H9 (cell line): ENCODE measurements around the gene CDADC1. TPM values are rescaled to one million over a fixed set of nuclear protein-coding genes. Genes with fewer than 3 reads are reported as not detected.

Experiments
- DNase-seq: peaks from one replicate; pipeline ENCODE4 v3.0.0-alpha.2; 2017
- H2AFZ ChIP-seq: one replicate; pipeline ENCODE4 v1.6.1; 2013; ENCODE audit warnings: mild to moderate bottlenecking, low read length, control low read depth, moderate library complexity
- H2AK5ac ChIP-seq: 2 replicates; pipeline ENCODE4 v1.6.1; 2013; ENCODE audit warnings: low read length, control low read depth, mixed read lengths; ENCODE audit not compliant: insufficient read length
- H2BK120ac ChIP-seq: one replicate; pipeline ENCODE4 v1.6.1; 2013; ENCODE audit warnings: low read depth, mild to moderate bottlenecking, low read length, control low read depth, inconsistent platforms; ENCODE audit not compliant: poor library complexity, severe bottlenecking
- H2BK12ac ChIP-seq: 2 replicates; pipeline ENCODE4 v1.6.1; 2013; ENCODE audit warnings: low read length, control low read depth, mixed read lengths, low read depth; ENCODE audit not compliant: insufficient read length
- H2BK15ac ChIP-seq: 2 replicates; pipeline ENCODE4 v1.6.1; 2013; ENCODE audit warnings: low read depth, low read length, control low read depth
- H2BK20ac ChIP-seq: one replicate; pipeline ENCODE4 v1.6.1; 2013; ENCODE audit warnings: low read depth, mild to moderate bottlenecking, low read length, control low read depth, inconsistent platforms; ENCODE audit not compliant: poor library complexity, severe bottlenecking
- H2BK5ac ChIP-seq: 2 replicates; pipeline ENCODE4 v1.6.1; 2013; ENCODE audit warnings: low read length, control low read depth, mixed read lengths; ENCODE audit not compliant: insufficient read length
- H3K14ac ChIP-seq: 2 replicates; pipeline ENCODE4 v1.6.1; 2013; ENCODE audit warnings: low read length, control low read depth; ENCODE audit not compliant: insufficient read depth
- H3K18ac ChIP-seq: 2 replicates; pipeline ENCODE4 v1.6.1; 2013; ENCODE audit warnings: low read depth, mild to moderate bottlenecking, mixed read lengths, low read length, control low read depth; ENCODE audit not compliant: insufficient read length
- H3K23ac ChIP-seq: 2 replicates; pipeline ENCODE4 v1.6.1; 2013; ENCODE audit warnings: low read length, control low read depth, mixed read lengths, low read depth; ENCODE audit not compliant: insufficient read length
- H3K23me2 ChIP-seq: 2 replicates; pipeline ENCODE4 v1.6.1; 2013; ENCODE audit warnings: low read depth, mild to moderate bottlenecking, mixed read lengths, low read length, control low read depth; ENCODE audit not compliant: insufficient read length, poor library complexity, severe bottlenecking
- H3K27ac ChIP-seq: 2 replicates; pipeline ENCODE4 v1.5.1; 2013; ENCODE audit warnings: low read length, control low read depth, mixed read lengths, low read depth; ENCODE audit not compliant: insufficient read length
- H3K27me3 ChIP-seq: 2 replicates; pipeline ENCODE4 v1.6.1; 2013; ENCODE audit warnings: low read length, control low read depth, inconsistent platforms; ENCODE audit not compliant: insufficient read depth
- H3K4ac ChIP-seq: 2 replicates; pipeline ENCODE4 v1.6.1; 2013; ENCODE audit warnings: low read depth, mild to moderate bottlenecking, control low read depth, inconsistent platforms, low read length, moderate library complexity
- H3K4me1 ChIP-seq: 2 replicates; pipeline ENCODE4 v1.6.1; 2013; ENCODE audit warnings: low read length, control low read depth, inconsistent platforms; ENCODE audit not compliant: insufficient read depth
- H3K4me2 ChIP-seq: 2 replicates; pipeline ENCODE4 v1.6.1; 2013; ENCODE audit warnings: low read length, control low read depth, mixed read lengths; ENCODE audit not compliant: insufficient read length, insufficient read depth
- H3K56ac ChIP-seq: 2 replicates; pipeline ENCODE4 v1.6.1; 2013; ENCODE audit warnings: low read depth, mild to moderate bottlenecking, mixed read lengths, low read length, control low read depth; ENCODE audit not compliant: insufficient read length
- H3K79me1 ChIP-seq: 2 replicates; pipeline ENCODE4 v1.6.1; 2013; ENCODE audit warnings: low read depth, mild to moderate bottlenecking, moderate library complexity, low read length, control low read depth, inconsistent platforms; ENCODE audit not compliant: insufficient read depth, poor library complexity, severe bottlenecking
- H3K79me2 ChIP-seq: 2 replicates; pipeline ENCODE4 v1.6.1; 2013; ENCODE audit warnings: low read length, control low read depth, inconsistent platforms; ENCODE audit not compliant: insufficient read depth
- H3K9ac ChIP-seq: 2 replicates; pipeline ENCODE4 v1.6.1; 2013; ENCODE audit warnings: low read length, control low read depth, mixed read lengths; ENCODE audit not compliant: insufficient read length; ENCODE audit errors: extremely low read depth
- H3K9me3 ChIP-seq: one replicate; pipeline ENCODE4 v1.6.1; 2013; ENCODE audit warnings: low read depth, low read length, inconsistent platforms; ENCODE audit not compliant: control insufficient read depth
- H3T11ph ChIP-seq: one replicate; pipeline ENCODE4 v1.6.1; 2013; ENCODE audit warnings: mild to moderate bottlenecking, low read length, control low read depth, inconsistent platforms
- H4K20me1 ChIP-seq: one replicate; pipeline ENCODE4 v1.6.1; 2013; ENCODE audit not compliant: control insufficient read depth, insufficient read length, insufficient read depth
- H4K5ac ChIP-seq: 2 replicates; pipeline ENCODE4 v1.6.1; 2013; ENCODE audit warnings: low read depth, mild to moderate bottlenecking, mixed read lengths, low read length, control low read depth; ENCODE audit not compliant: insufficient read length
- H4K8ac ChIP-seq: replicated peaks from 2 replicates; pipeline ENCODE4 v1.6.1; 2013; ENCODE audit warnings: low read length, control low read depth, mixed read lengths, low read depth; ENCODE audit not compliant: insufficient read length
- H4K91ac ChIP-seq: 2 replicates; pipeline ENCODE4 v1.6.1; 2013; ENCODE audit warnings: low read depth, mild to moderate bottlenecking, moderate library complexity, mixed read lengths, low read length, control low read depth; ENCODE audit not compliant: insufficient read length
- H3K27ac Mint-ChIP-seq, 3 experiments: 2 replicates in 2 of 3; 3 replicates in 1 of 3; pipeline ENCODE4 v1.8.0; 2020 to 2021; ENCODE audit warnings: mixed read lengths in 3 of 3, mild to moderate bottlenecking in 1 of 3, moderate library complexity in 1 of 3
- H3K27me3 Mint-ChIP-seq: 2 replicates; pipeline ENCODE4 v1.8.0; 2021; ENCODE audit warnings: low read depth, mild to moderate bottlenecking, moderate library complexity, mixed read lengths
- H3K36me3 Mint-ChIP-seq, 3 experiments: 2 replicates in 2 of 3; 3 replicates in 1 of 3; pipeline ENCODE4 v1.8.0; 2020 to 2021; ENCODE audit warnings: low read depth in 3 of 3, mixed read lengths in 3 of 3; ENCODE audit not compliant: insufficient read depth in 1 of 3
- H3K4me1 Mint-ChIP-seq, 2 experiments: 2 replicates each; pipeline ENCODE4 v1.8.0; 2020; ENCODE audit warnings: mixed read lengths in 2 of 2
- H3K4me3 Mint-ChIP-seq, 2 experiments: 2 replicates in 1 of 2; 3 replicates in 1 of 2; pipeline ENCODE4 v1.8.0; 2020 to 2021; ENCODE audit warnings: mild to moderate bottlenecking in 2 of 2, mixed read lengths in 2 of 2, moderate library complexity in 1 of 2
- H3K9me3 Mint-ChIP-seq, 2 experiments: 2 replicates in 1 of 2; 3 replicates in 1 of 2; pipeline ENCODE4 v1.8.0; 2020; ENCODE audit warnings: mild to moderate bottlenecking in 2 of 2, mixed read lengths in 2 of 2, moderate library complexity in 1 of 2
- WGBS: extraction: QIAGEN DNeasy Blood & Tissue Kit; methylation state at CpG from one replicate; pipeline ENCODE4 v1.1.7; 2013; ENCODE audit warnings: missing lambda C conversion rate, low lambda C conversion rate, mixed read lengths; ENCODE audit not compliant: insufficient read length; ENCODE audit errors: extremely low coverage; 5-methylcytosine and 5-hydroxymethylcytosine counted together
- total RNA-seq: library from RNA; stranded (reverse); gene quantifications from 2 replicates; pipeline ENCODE4 v1.2.1, GENCODE V29; 2021
- TF ChIP-seq, protein P1 (sequence below): fragments of 200-600 bp; sonication (generic); conservative IDR thresholded peaks from 3 replicates; pipeline ENCODE4 v1.8.0; 2021; ENCODE audit warnings: antibody characterized with exemption, mild to moderate bottlenecking

CDADC1 gene
- total RNA-seq, 1 experiment from 2014 or later: 4.9 TPM

GRCh38 chr13:49248622-49249002, 887 bp downstream of the CDADC1 start:
- peak overlapping the region; percentile 96 for H3K4me2 ChIP-seq
- peaks cover 9% of the 10 kb centered on the region for H3K23me2 ChIP-seq
- H3K79me1 ChIP-seq: no peaks in the 10 kb centered on the region
- no peak overlapping the region for H2BK5ac ChIP-seq
- no peaks in the 10 kb centered on the region for H3K9me3 ChIP-seq
- TF ChIP-seq, protein P1, sequence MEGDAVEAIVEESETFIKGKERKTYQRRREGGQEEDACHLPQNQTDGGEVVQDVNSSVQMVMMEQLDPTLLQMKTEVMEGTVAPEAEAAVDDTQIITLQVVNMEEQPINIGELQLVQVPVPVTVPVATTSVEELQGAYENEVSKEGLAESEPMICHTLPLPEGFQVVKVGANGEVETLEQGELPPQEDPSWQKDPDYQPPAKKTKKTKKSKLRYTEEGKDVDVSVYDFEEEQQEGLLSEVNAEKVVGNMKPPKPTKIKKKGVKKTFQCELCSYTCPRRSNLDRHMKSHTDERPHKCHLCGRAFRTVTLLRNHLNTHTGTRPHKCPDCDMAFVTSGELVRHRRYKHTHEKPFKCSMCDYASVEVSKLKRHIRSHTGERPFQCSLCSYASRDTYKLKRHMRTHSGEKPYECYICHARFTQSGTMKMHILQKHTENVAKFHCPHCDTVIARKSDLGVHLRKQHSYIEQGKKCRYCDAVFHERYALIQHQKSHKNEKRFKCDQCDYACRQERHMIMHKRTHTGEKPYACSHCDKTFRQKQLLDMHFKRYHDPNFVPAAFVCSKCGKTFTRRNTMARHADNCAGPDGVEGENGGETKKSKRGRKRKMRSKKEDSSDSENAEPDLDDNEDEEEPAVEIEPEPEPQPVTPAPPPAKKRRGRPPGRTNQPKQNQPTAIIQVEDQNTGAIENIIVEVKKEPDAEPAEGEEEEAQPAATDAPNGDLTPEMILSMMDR: peak; percentile 17; the same call in 2 of the 3 replicates
- no peak overlapping the region for H2BK120ac ChIP-seq
- H3K56ac ChIP-seq: no peak overlapping the region
- H2BK20ac ChIP-seq: no peak overlapping the region
- no peak overlapping the region for H2BK12ac ChIP-seq
- no peak overlapping the region for H3K27ac ChIP-seq
- H2BK15ac ChIP-seq: no peak overlapping the region
- H3T11ph ChIP-seq: no peak overlapping the region
- no peaks in the 10 kb centered on the region; a peak in 1 of 5 replicates for H3K9me3 Mint-ChIP-seq
- H3K27me3 Mint-ChIP-seq: no peaks in the 10 kb centered on the region; the same call in 1 of the 2 replicates
- no peak overlapping the region for H3K14ac ChIP-seq
- no peak overlapping the region for H4K91ac ChIP-seq
- H3K18ac ChIP-seq: no peak overlapping the region
- no peak overlapping the region for H3K23ac ChIP-seq
- no peaks in the 10 kb centered on the region for H3K4me1 ChIP-seq
- no peak overlapping the region for H4K5ac ChIP-seq
- H2AK5ac ChIP-seq: no peak overlapping the region
- WGBS: no CpG with 5 or more reads among the region's 6 CpGs
- peak overlapping the region; percentile 44 for H3K9ac ChIP-seq
- peak overlapping the region; percentile 91 to 98 for H3K4me3 Mint-ChIP-seq
- no peak for DNase-seq
- no peak overlapping the region for H3K4ac ChIP-seq
- no peak overlapping the region for H4K8ac ChIP-seq
- no peaks in the 10 kb centered on the region for H4K20me1 ChIP-seq
- H3K4me1 Mint-ChIP-seq: peaks cover 13 to 14% of the 10 kb centered on the region in 2 experiments
- peak overlapping the region; percentile 63 for H2AFZ ChIP-seq
- peak overlapping the region in 1 of 3 experiments; percentile 98; a peak in 1 of 7 replicates for H3K27ac Mint-ChIP-seq
- H3K79me2 ChIP-seq: no peaks in the 10 kb centered on the region
- H3K27me3 ChIP-seq: no peaks in the 10 kb centered on the region
- no peaks in the 10 kb centered on the region for H3K36me3 Mint-ChIP-seq
